K562 (cell line): ENCODE measurements around the gene EME1. TPM values are rescaled to one million over a fixed set of nuclear protein-coding genes. Genes with fewer than 3 reads are reported as not detected.
A peak's percentile ranks its signal among the peaks of the same experiment; 100 is the strongest.

Source experiments
- CHD4 ChIP-seq: fragments of 200-600 bp; sonication (generic); IDR thresholded peaks from 3 replicates; pipeline ENCODE4 v1.6.1; 2012; ENCODE audit warnings: low read depth, mild to moderate bottlenecking, mixed read lengths, low read length, inconsistent platforms; ENCODE audit not compliant: insufficient read depth, insufficient replicate concordance, poor library complexity, severe bottlenecking
- HDAC8 ChIP-seq: fragments of 450-650 bp; IDR thresholded peaks from 2 replicates; pipeline ENCODE4 v1.6.1; 2016; ENCODE audit warnings: mild to moderate bottlenecking, missing genetic modification characterization, moderate library complexity, missing compliant biosample characterization
- JUNB ChIP-seq: fragments of 450-650 bp; formaldehyde crosslinking; conservative IDR thresholded peaks from 2 replicates; pipeline ENCODE4 v1.4.0; 2020; ENCODE audit warnings: mild to moderate bottlenecking
- MLLT1 ChIP-seq, 2 experiments: fragments of 450-650 bp; IDR thresholded peaks; 2 replicates each; pipeline ENCODE4 v1.6.1; 2016
- POLR2A ChIP-seq: fragments of 450-650 bp; conservative IDR thresholded peaks from 2 replicates; pipeline ENCODE4 v1.6.1; 2016
- POLR2H ChIP-seq: IDR thresholded peaks from 2 replicates; pipeline ENCODE4 v1.6.1; 2016; ENCODE audit warnings: missing genetic modification characterization, low read depth, mild to moderate bottlenecking, control low read depth, missing compliant biosample characterization, moderate library complexity
- POLR3G ChIP-seq: IDR thresholded peaks from 2 replicates; pipeline ENCODE4 v1.6.1; 2011; ENCODE audit not compliant: insufficient read length, insufficient replicate concordance; ENCODE audit errors: extremely low read depth
- RAD21 ChIP-seq, 2 experiments: fragments of 250-450 bp in 1 of 2; fragments of 450-650 bp in 1 of 2; sonication (Bioruptor Pico) in 1 of 2; formaldehyde crosslinking in 1 of 2; IDR thresholded peaks in 1 of 2; conservative IDR thresholded peaks in 1 of 2; 2 replicates each; pipeline versions ENCODE4 v1.4.0 to v1.8.0; 2020 to 2022; ENCODE audit warnings: mild to moderate bottlenecking in 2 of 2, moderate library complexity in 1 of 2
- RBM14 ChIP-seq: fragments of 200-400 bp; formaldehyde crosslinking; IDR thresholded peaks from 2 replicates; pipeline ENCODE4 v1.6.1; 2018; ENCODE audit warnings: low read depth, mild to moderate bottlenecking, low read length, moderate library complexity, borderline replicate concordance; ENCODE audit not compliant: insufficient read depth
- SNIP1 ChIP-seq: fragments of 450-650 bp; IDR thresholded peaks from 2 replicates; pipeline ENCODE4 v1.7.1; 2017; ENCODE audit warnings: low read depth, mild to moderate bottlenecking
- SP1 ChIP-seq: sonication (generic); formaldehyde crosslinking; IDR thresholded peaks from 2 replicates; pipeline ENCODE4 v1.8.1; 2022; ENCODE audit warnings: mild to moderate bottlenecking, missing genetic modification reagents
- SREBF2 ChIP-seq: sonication (generic); formaldehyde crosslinking; IDR thresholded peaks from 2 replicates; pipeline ENCODE4 v1.4.0; 2020; ENCODE audit warnings: mild to moderate bottlenecking, missing genetic modification reagents
- TFE3 ChIP-seq: fragments of 450-650 bp; formaldehyde crosslinking; IDR thresholded peaks from 2 replicates; pipeline ENCODE4 v1.4.0; 2020; ENCODE audit warnings: mild to moderate bottlenecking, mixed read lengths
- THAP12 ChIP-seq: fragments of 250-450 bp; sonication (Bioruptor Pico); IDR thresholded peaks from 2 replicates; pipeline ENCODE4 v1.9.0; 2021; ENCODE audit warnings: mild to moderate bottlenecking, inconsistent platforms
- ZBTB12 ChIP-seq: fragments of 250-450 bp; sonication (Bioruptor Pico); IDR thresholded peaks from 2 replicates; pipeline ENCODE4 v1.4.0; 2020
- ZNF3 ChIP-seq: fragments of 250-450 bp; sonication (Bioruptor Pico); IDR thresholded peaks from 2 replicates; pipeline ENCODE4 v1.5.0; 2021; ENCODE audit warnings: mild to moderate bottlenecking, moderate library complexity
- ZNF444 ChIP-seq: fragments of 250-450 bp; sonication (Bioruptor Pico); IDR thresholded peaks from 2 replicates; pipeline ENCODE4 v1.4.0; 2020; ENCODE audit warnings: mild to moderate bottlenecking, moderate library complexity
- ZNF655 ChIP-seq: fragments of 250-450 bp; sonication (Bioruptor Pico); IDR thresholded peaks from 2 replicates; pipeline ENCODE4 v1.5.0; 2021
- ZNF785 ChIP-seq: fragments of 250-450 bp; sonication (Bioruptor Pico); IDR thresholded peaks from 2 replicates; pipeline ENCODE4 v1.4.0; 2020; ENCODE audit warnings: mild to moderate bottlenecking
- polyA plus RNA-seq, 8 experiments: library from polyadenylated mRNA; depleted of rRNA in 4 of 8; stranded (reverse) in 5 of 8; unstranded in 3 of 8; fragments of >200 nt; fragmentation: Nextera tagmentation in 2 of 8; fragmentation: Illumina TruSeq in 1 of 8; extraction: Ambion mirVana in 2 of 8; extraction: Trizol in 1 of 8; gene quantifications; 2 replicates each; pipeline versions ENCODE4 v1.2.1 to v1.2.3, GENCODE V29; 2011 to 2014; ENCODE audit warnings: inconsistent platforms in 1 of 8, missing spikeins in 1 of 8
- total RNA-seq, 7 experiments: library from RNA; depleted of rRNA in 6 of 7; stranded (reverse); fragments of >200 nt in 6 of 7; fragmentation: Illumina TruSeq in 2 of 7; extraction: Trizol in 2 of 7; gene quantifications; 2 replicates each; pipeline versions ENCODE4 v1.2.1 to v1.2.3, GENCODE V29; 2011 to 2021; ENCODE audit warnings: low replicate concordance in 1 of 7

Gene EME1
- total and polyA plus RNA-seq, 9 of the 15 experiments (the other 6 are each of a cell fraction or from before 2014, with no cell fraction given): 14.6 to 44.1 (median 24.0) TPM

- TF ChIP-seq THAP12 (CRISPR knock-in tag) (peak; percentile 98), RAD21 (CRISPR knock-in tag; conservative IDR thresholded peaks at IDR 0.05 in 1 of 2, IDR thresholded peaks at IDR 0.05 in 1 of 2) (peak; percentile 42 to 48), POLR3G (no peak), ZNF655 (CRISPR knock-in tag) (no peak), HDAC8 (tag) (no peak), CHD4 (no peak), RBM14 (peak; percentile 43; the same call in 1 of the 2 replicates), SP1 (CRISPR knock-in tag) (peak; percentile 97), ZBTB12 (CRISPR knock-in tag) (peak; percentile 87), SNIP1 (peak; percentile 94), ZNF444 (CRISPR knock-in tag) (no peak), POLR2H (tag) (no peak; the same call in 1 of the 2 replicates), POLR2A (peak; percentile 92), ZNF3 (CRISPR knock-in tag) (no peak), JUNB (CRISPR knock-in tag) (no peak; the same call in 1 of the 2 replicates), MLLT1 (IDR thresholded peaks at IDR 0.05) (peak; percentile 31 to 79; a peak in 2 of 4 replicates), SREBF2 (CRISPR knock-in tag) (no peak), ZNF785 (CRISPR knock-in tag) (no peak), TFE3 (CRISPR knock-in tag) (no peak)
These were observed 24.3 kb downstream of the EME1 start, which contains the start of gene LRRC59 (continued) for GRCh38 chr17:50397111-50397918.
